Liver (tissue), 3 donors: ENCODE measurements around the gene TREML2.

Experiments
- ATF3 ChIP-seq: IDR thresholded peaks from 2 replicates; pipeline ENCODE4 v1.6.1; 2016; ENCODE audit warnings: antibody characterized with exemption
- GABPA ChIP-seq, 2 donors: IDR thresholded peaks in 1 of 2; conservative IDR thresholded peaks in 1 of 2; 2 replicates each; pipeline ENCODE4 v1.6.1; 2016; ENCODE audit warnings: antibody characterized with exemption in 2 of 2, mild to moderate bottlenecking in 1 of 2, moderate library complexity in 1 of 2
- RAD21 ChIP-seq, 2 donors: IDR thresholded peaks; 2 replicates each; pipeline ENCODE4 v1.6.1; 2016; ENCODE audit warnings: antibody characterized with exemption in 2 of 2, mild to moderate bottlenecking in 2 of 2
- REST ChIP-seq: IDR thresholded peaks from 2 replicates; pipeline ENCODE4 v1.6.1; 2016; ENCODE audit warnings: antibody characterized with exemption, mild to moderate bottlenecking
- SP1 ChIP-seq: IDR thresholded peaks from 2 replicates; pipeline ENCODE4 v1.6.1; 2018; ENCODE audit warnings: antibody characterized with exemption, mild to moderate bottlenecking
- TAF1 ChIP-seq: conservative IDR thresholded peaks from 2 replicates; pipeline ENCODE4 v1.6.1; 2016; ENCODE audit warnings: antibody characterized with exemption, mild to moderate bottlenecking
- YY1 ChIP-seq: IDR thresholded peaks from 2 replicates; pipeline ENCODE4 v1.6.1; 2016; ENCODE audit warnings: antibody characterized with exemption, mild to moderate bottlenecking
- ZBTB33 ChIP-seq: IDR thresholded peaks from 2 replicates; pipeline ENCODE4 v1.6.1; 2016; ENCODE audit warnings: antibody characterized with exemption
- TF ChIP-seq, protein P1 (sequence below): fragments of 150-350 bp; IDR thresholded peaks from 2 replicates; pipeline ENCODE4 v1.5.1; 2017; ENCODE audit warnings: improper control_type of control experiment, low read depth, low read length; ENCODE audit not compliant: missing input control
- TF ChIP-seq, protein P2 (sequence below): IDR thresholded peaks from 2 replicates; pipeline ENCODE4 v1.6.1; 2016; ENCODE audit warnings: antibody characterized with exemption
- donor health status: healthy.
- donor health status: healthy.

GRCh38 chr6:41161851-41162552 is 38.9 kb downstream of the TREML2 start:
- TF ChIP-seq, protein P1, sequence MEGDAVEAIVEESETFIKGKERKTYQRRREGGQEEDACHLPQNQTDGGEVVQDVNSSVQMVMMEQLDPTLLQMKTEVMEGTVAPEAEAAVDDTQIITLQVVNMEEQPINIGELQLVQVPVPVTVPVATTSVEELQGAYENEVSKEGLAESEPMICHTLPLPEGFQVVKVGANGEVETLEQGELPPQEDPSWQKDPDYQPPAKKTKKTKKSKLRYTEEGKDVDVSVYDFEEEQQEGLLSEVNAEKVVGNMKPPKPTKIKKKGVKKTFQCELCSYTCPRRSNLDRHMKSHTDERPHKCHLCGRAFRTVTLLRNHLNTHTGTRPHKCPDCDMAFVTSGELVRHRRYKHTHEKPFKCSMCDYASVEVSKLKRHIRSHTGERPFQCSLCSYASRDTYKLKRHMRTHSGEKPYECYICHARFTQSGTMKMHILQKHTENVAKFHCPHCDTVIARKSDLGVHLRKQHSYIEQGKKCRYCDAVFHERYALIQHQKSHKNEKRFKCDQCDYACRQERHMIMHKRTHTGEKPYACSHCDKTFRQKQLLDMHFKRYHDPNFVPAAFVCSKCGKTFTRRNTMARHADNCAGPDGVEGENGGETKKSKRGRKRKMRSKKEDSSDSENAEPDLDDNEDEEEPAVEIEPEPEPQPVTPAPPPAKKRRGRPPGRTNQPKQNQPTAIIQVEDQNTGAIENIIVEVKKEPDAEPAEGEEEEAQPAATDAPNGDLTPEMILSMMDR, result no peak
- TF ChIP-seq REST (no peak), ZBTB33 (no peak), RAD21 (IDR thresholded peaks at IDR 0.05) (no peak), GABPA (IDR thresholded peaks at IDR 0.05 in 1 of 2, conservative IDR thresholded peaks at IDR 0.05 in 1 of 2) (no peak), SP1 (no peak), YY1 (no peak), TAF1 (no peak), ATF3 (no peak)
- TF ChIP-seq, protein P2, sequence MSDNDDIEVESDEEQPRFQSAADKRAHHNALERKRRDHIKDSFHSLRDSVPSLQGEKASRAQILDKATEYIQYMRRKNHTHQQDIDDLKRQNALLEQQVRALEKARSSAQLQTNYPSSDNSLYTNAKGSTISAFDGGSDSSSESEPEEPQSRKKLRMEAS, result no peak
